ENCODE measurements around the gene FNDC3B. TPM values are rescaled to one million over a fixed set of nuclear protein-coding genes. Genes with fewer than 3 reads are reported as not detected.

Gene FNDC3B
- total and polyA plus RNA-seq, 9 of the 15 experiments (the other 6 are each of a cell fraction or from before 2014, with no cell fraction given): 7.0 to 35.8 (median 16.2) TPM

GRCh38 chr3:172259726-172260248, 220.4 kb downstream of the FNDC3B start:
- DNase-seq (ENCODE audit: extremely low read depth in 1 of 4, low spot score in 3 of 4): no peak
- Histone ChIP-seq H3K79me2 (ENCODE audit: control insufficient read depth, insufficient read depth, low read length) (no peaks in the 10 kb centered on the region), H3K27ac (ENCODE audit: extremely low read depth, low read depth, low read length) (no peak overlapping the region), H3K27me3 (ENCODE audit: control insufficient read depth in 2 of 2, insufficient read depth in 2 of 2, low read length in 2 of 2) (no peaks in the 10 kb centered on the region), H3K4me2 (ENCODE audit: insufficient read depth, low read length) (no peak overlapping the region), H3K4me3 (no peak overlapping the region), H3K9me1 (ENCODE audit: control insufficient read depth, insufficient read depth, low read length) (no peaks in the 10 kb centered on the region), H3K9ac (ENCODE audit: insufficient read depth in 1 of 2, low read depth in 2 of 2, low read length in 2 of 2) (no peak overlapping the region), H3K36me3 (ENCODE audit: control insufficient read depth, insufficient read depth, low read length) (peaks cover 38% of the 10 kb centered on the region; the same call in 1 of the 3 replicates), H4K20me1 (replicated peaks; ENCODE audit: control insufficient read depth, insufficient read depth, low read length) (no peaks in the 10 kb centered on the region), H3K4me1 (replicated peaks in 1 of 2; ENCODE audit: control insufficient read depth in 2 of 2, insufficient read depth in 2 of 2, low read length in 2 of 2) (no peaks in the 10 kb centered on the region; a peak in 1 of 5 replicates), H2AFZ (ENCODE audit: low read depth, low read length) (no peak overlapping the region), H3K9me3 (replicated peaks; ENCODE audit: control insufficient read depth, insufficient read depth, low read depth, low read length) (no peaks in the 10 kb centered on the region)
- no peak for FAIRE-seq
- 54% methylated on average over 2 of the region's 2 CpGs for WGBS (ENCODE audit: insufficient coverage, low coverage, missing lambda C conversion rate)
- in situ Hi-C loops (cut with MboI) (no loop called here), intact Hi-C loops (cut with micrococcal nuclease) (no loop called here)
- TF ChIP-seq TFAP4 (CRISPR knock-in tag; IDR thresholded peaks at IDR 0.05; ENCODE audit: borderline replicate concordance) (no peak), THRB (CRISPR knock-in tag; conservative IDR thresholded peaks at IDR 0.05) (no peak), MEF2D (tag; conservative IDR thresholded peaks at IDR 0.05; ENCODE audit: low read depth) (no peak), ZNF277 (CRISPR knock-in tag; IDR thresholded peaks at IDR 0.05; ENCODE audit: borderline replicate concordance) (no peak), LARP7 (IDR thresholded peaks at IDR 0.05) (no peak), NFATC3 (IDR thresholded peaks at IDR 0.05) (no peak), PATZ1 (CRISPR knock-in tag; IDR thresholded peaks at IDR 0.05; ENCODE audit: borderline replicate concordance) (no peak), FOXJ3 (CRISPR knock-in tag; IDR thresholded peaks at IDR 0.05) (no peak), CCAR2 (IDR thresholded peaks at IDR 0.05; ENCODE audit: low read depth, low read length) (no peak), ZBTB5 (IDR thresholded peaks at IDR 0.05) (no peak), IRF2 (CRISPR knock-in tag; IDR thresholded peaks at IDR 0.05) (no peak), GTF2B (IDR thresholded peaks at IDR 0.05; ENCODE audit: extremely low read depth, insufficient read length) (no peak), CBFA2T3 (IDR thresholded peaks at IDR 0.05) (no peak)
- no peak for ATAC-seq
- CTCF ChIA-PET (ENCODE audit: low intra/inter-chr PET ratio): no interaction called here
- BruUV-seq (replicated peaks): no TSS peak
- POLR2A ChIA-PET: interaction anchor here (0.8 kb wide), 1 partner anchor 59 kb away, joined by 3 read pairs; no protein-coding TSS in a partner anchor
